Measurements from ENCODE around the gene KRTAP4-5.

GRCh38 chr17:41118721-41119120 lies 30.9 kb downstream of the KRTAP4-5 start:
- TF ChIP-seq POLR2A (IDR thresholded peaks at IDR 0.05; ENCODE audit: low read depth, low read length) (no peak), TAF1 (IDR thresholded peaks at IDR 0.05; ENCODE audit: borderline replicate concordance, low read depth, low read length) (no peak), POLR2AphosphoS5 (IDR thresholded peaks at IDR 0.05; ENCODE audit: low read depth, low read length) (no peak)
